ENCODE results near the gene SETD9.

The SETD9 gene

GRCh38 chr5:56900858-56901578, 8.4 kb upstream of the SETD9 start:
- H3K4me3 ChIP-seq (ENCODE audit: low read depth, low read length): no peak overlapping the region

GRCh38 chr5:56908942-56909293, 478 bp upstream of the SETD9 start:
- no peaks in the 10 kb centered on the region for H3K9me3 ChIP-seq
- H3K4me3 ChIP-seq (ENCODE audit: low read depth, low read length): peak overlapping the region; percentile 71
- DNase-seq: peak; percentile 66
- no peaks in the 10 kb centered on the region; the same call in 1 of the 2 replicates for H3K4me1 ChIP-seq
- no peak for TF ChIP-seq CTCF (IDR thresholded peaks at IDR 0.05; ENCODE audit: low read depth, low read length)
- no peaks in the 10 kb centered on the region for H3K27me3 ChIP-seq
- H3K36me3 ChIP-seq: no peaks in the 10 kb centered on the region

More at GRCh38 chr5:56900858-56901578, 8.4 kb upstream of the SETD9 start:
- H3K4me1 ChIP-seq: no peaks in the 10 kb centered on the region
- peak; percentile 70 for TF ChIP-seq CTCF (IDR thresholded peaks at IDR 0.05; ENCODE audit: low read depth, low read length)
- peak; percentile 23 for DNase-seq
- H3K36me3 ChIP-seq: peaks cover 15% of the 10 kb centered on the region
- H3K27me3 ChIP-seq: no peaks in the 10 kb centered on the region
- no peaks in the 10 kb centered on the region for H3K9me3 ChIP-seq

GRCh38 chr5:56910210-56910965, 992 bp downstream of the SETD9 start:
- Histone ChIP-seq H3K4me3 (ENCODE audit: low read depth, low read length) (peak overlapping the region; percentile 91), H3K36me3 (no peaks in the 10 kb centered on the region), H3K27me3 (no peaks in the 10 kb centered on the region), H3K4me1 (no peaks in the 10 kb centered on the region; the same call in 1 of the 2 replicates), H3K9me3 (no peaks in the 10 kb centered on the region)
- TF ChIP-seq CTCF (IDR thresholded peaks at IDR 0.05; ENCODE audit: low read depth, low read length): no peak
- DNase-seq: peak; percentile 39

GRCh38 chr5:56913766-56914165, 4.4 kb downstream of the SETD9 start:
- Histone ChIP-seq H3K27me3 (no peaks in the 10 kb centered on the region), H3K9me3 (no peaks in the 10 kb centered on the region), H3K4me3 (ENCODE audit: low read depth, low read length) (no peak overlapping the region), H3K36me3 (no peaks in the 10 kb centered on the region; the same call in 1 of the 2 replicates), H3K4me1 (no peaks in the 10 kb centered on the region; the same call in 1 of the 2 replicates)
- no peak for DNase-seq
- TF ChIP-seq CTCF (IDR thresholded peaks at IDR 0.05; ENCODE audit: low read depth, low read length): no peak

GRCh38 chr5:56914678-56915077, 5.3 kb downstream of the SETD9 start:
- Histone ChIP-seq H3K27me3 (no peaks in the 10 kb centered on the region), H3K9me3 (no peaks in the 10 kb centered on the region), H3K4me1 (no peaks in the 10 kb centered on the region; the same call in 1 of the 2 replicates), H3K36me3 (no peaks in the 10 kb centered on the region; the same call in 1 of the 2 replicates), H3K4me3 (ENCODE audit: low read depth, low read length) (no peak overlapping the region)
- no peak for DNase-seq
- TF ChIP-seq CTCF (IDR thresholded peaks at IDR 0.05; ENCODE audit: low read depth, low read length): no peak

GRCh38 chr5:56917534-56917933, 8.1 kb downstream of the SETD9 start:
- Histone ChIP-seq H3K4me1 (no peaks in the 10 kb centered on the region; the same call in none of the 2 replicates), H3K9me3 (no peaks in the 10 kb centered on the region), H3K4me3 (ENCODE audit: low read depth, low read length) (no peak overlapping the region), H3K36me3 (peaks cover 11% of the 10 kb centered on the region), H3K27me3 (no peaks in the 10 kb centered on the region)
- DNase-seq: no peak
- no peak for TF ChIP-seq CTCF (IDR thresholded peaks at IDR 0.05; ENCODE audit: low read depth, low read length)

Measured in BE2C (cell line).